HEK293T (cell line): ENCODE results near the gene MED23.

Experiments
- ARNT ChIP-seq: fragments of 450-650 bp; IDR thresholded peaks from 2 replicates; pipeline ENCODE4 v1.6.1; 2017; ENCODE audit warnings: mild to moderate bottlenecking
- BHLHE40 ChIP-seq: fragments of 450-650 bp; IDR thresholded peaks from 2 replicates; pipeline ENCODE4 v1.6.1; 2016; ENCODE audit warnings: mild to moderate bottlenecking, moderate library complexity, borderline replicate concordance
- ELF4 ChIP-seq: fragments of 450-650 bp; IDR thresholded peaks from 2 replicates; pipeline ENCODE4 v1.6.1; 2017; ENCODE audit warnings: antibody characterized with exemption
- FOXA1 ChIP-seq: fragments of 450-650 bp; IDR thresholded peaks from 2 replicates; pipeline ENCODE4 v1.6.1; 2016; ENCODE audit warnings: mild to moderate bottlenecking
- FOXK2 ChIP-seq: fragments of 450-650 bp; IDR thresholded peaks from 2 replicates; pipeline ENCODE4 v1.6.1; 2016; ENCODE audit warnings: mild to moderate bottlenecking
- FOXM1 ChIP-seq: fragments of 450-650 bp; IDR thresholded peaks from 2 replicates; pipeline ENCODE4 v1.6.1; 2017; ENCODE audit warnings: mild to moderate bottlenecking, borderline replicate concordance
- L3MBTL2 ChIP-seq: fragments of 450-650 bp; conservative IDR thresholded peaks from 2 replicates; pipeline ENCODE4 v1.6.1; 2016; ENCODE audit warnings: mild to moderate bottlenecking
- LEF1 ChIP-seq: fragments of 450-650 bp; IDR thresholded peaks from 2 replicates; pipeline ENCODE4 v1.6.1; 2017; ENCODE audit warnings: mild to moderate bottlenecking, borderline replicate concordance
- SP1 ChIP-seq: fragments of 450-650 bp; IDR thresholded peaks from 2 replicates; pipeline ENCODE4 v1.6.1; 2017
- SUZ12 ChIP-seq: fragments of 450-650 bp; IDR thresholded peaks from 2 replicates; pipeline ENCODE4 v1.6.1; 2016; ENCODE audit warnings: mild to moderate bottlenecking
- TARDBP ChIP-seq: fragments of 450-650 bp; IDR thresholded peaks from 2 replicates; pipeline ENCODE4 v1.6.1; 2016

DNA sequence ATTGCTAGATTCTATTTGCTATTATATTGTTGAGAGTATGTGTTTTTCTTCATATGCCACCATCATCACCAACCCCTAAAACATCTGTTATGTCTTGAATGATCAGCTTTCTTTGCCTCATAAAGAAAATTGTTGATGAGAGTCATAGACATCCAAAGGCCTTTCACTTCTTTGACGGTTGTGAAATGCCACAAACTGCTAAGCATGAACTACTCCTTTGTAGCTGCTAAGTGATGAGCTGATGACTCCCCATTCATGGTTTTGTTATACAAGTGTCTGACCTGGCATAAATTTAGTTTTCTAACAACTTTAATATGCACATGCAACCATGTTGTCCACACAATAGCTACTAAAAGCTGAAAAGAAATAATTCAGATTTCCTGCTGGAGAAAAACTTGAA is 684 bp upstream of the MED23 start:
- TF ChIP-seq FOXA1 (no peak), SUZ12 (no peak), L3MBTL2 (no peak), BHLHE40 (no peak), FOXM1 (no peak), SP1 (no peak), TARDBP (no peak), FOXK2 (no peak), ELF4 (no peak), LEF1 (no peak), ARNT (no peak)
